Stomach (tissue), 4 donors: ENCODE results near the gene DDX27.

ENCODE experiments used
- CTCF ChIP-seq, 7 experiments: fragments of 450-650 bp in 4 of 7; fragments of 200-600 bp in 3 of 7; sonication (generic) in 3 of 7; IDR thresholded peaks; one replicate each; pipeline ENCODE4 v1.5.1; 2016 to 2019; ENCODE audit warnings: antibody characterized with exemption in 7 of 7, control low read depth in 2 of 7, mild to moderate bottlenecking in 1 of 7
- POLR2A ChIP-seq, 4 donors: fragments of 450-650 bp; IDR thresholded peaks; one replicate each; pipeline ENCODE4 v1.6.1; 2016; ENCODE audit warnings: antibody characterized with exemption in 4 of 4, control low read depth in 2 of 4, mild to moderate bottlenecking in 1 of 4, moderate library complexity in 1 of 4

- TF ChIP-seq CTCF (IDR thresholded peaks at IDR 0.05) (no peak), POLR2A (IDR thresholded peaks at IDR 0.05) (no peak)
These were observed 14.0 kb downstream of the DDX27 start for GRCh38 chr20:49233226-49233625.
